GM10248 (cell line): Measurements from ENCODE around the gene ANKRD37.

Source experiments
- CTCF ChIA-PET: fragments of 300-600 bp; sonication (Branson Sonifier 250); formaldehyde crosslinking; extraction: SDS; loops from one replicate; lab custom pipeline; 2021; ENCODE audit warnings: antibody characterized with exemption; lab: Yijun Ruan, JAX
- POLR2A ChIA-PET: fragments of 350-650 bp; sonication (Branson Sonifier 250); formaldehyde crosslinking; extraction: SDS; loops from one replicate; lab custom pipeline; 2020; ENCODE audit warnings: antibody characterized with exemption; lab: Yijun Ruan, JAX
- DNase-seq: peaks from one replicate; pipeline ENCODE4 v3.0.0; 2012; ENCODE audit errors: extremely low spot score
- CTCF ChIP-seq: IDR thresholded peaks from 2 replicates; pipeline ENCODE4 v1.5.1; 2012; ENCODE audit warnings: mild to moderate bottlenecking, low read depth; ENCODE audit errors: extremely low read depth, missing control alignments, control extremely low read depth

ANKRD37 gene

GRCh38 chr4:185435466-185435865 is 38.8 kb downstream of the ANKRD37 start:
- ChIA-PET POLR2A (no interaction called here), CTCF (no interaction called here)
- no peak for DNase-seq
- TF ChIP-seq CTCF: no peak

GRCh38 chr4:185437809-185438208 is 41.2 kb downstream of the ANKRD37 start:
- no peak for TF ChIP-seq CTCF
- peak; percentile 10 for DNase-seq
- POLR2A ChIA-PET: no interaction called here
- CTCF ChIA-PET: no interaction called here

GRCh38 chr4:185441479-185441878 is 44.8 kb downstream of the ANKRD37 start:
- TF ChIP-seq CTCF: no peak
- POLR2A ChIA-PET: no interaction called here
- CTCF ChIA-PET: interaction anchor here (1.0 to 3.4 kb wide), 2 partner anchors 12 to 32 kb away, joined by 4 to 12 read pairs; no protein-coding TSS in a partner anchor
- no peak for DNase-seq

GRCh38 chr4:185445209-185445608 is 48.6 kb downstream of the ANKRD37 start:
- no peak for TF ChIP-seq CTCF
- POLR2A ChIA-PET: no interaction called here
- no peak for DNase-seq
- CTCF ChIA-PET: interaction anchor here (0.9 to 2.2 kb wide), 2 partner anchors 9 to 153 kb away, joined by 3 to 6 read pairs; no protein-coding TSS in a partner anchor
